GM12875 (cell line): ENCODE results near the gene ACTL7A.

Experiments used
- H3K4me3 ChIP-seq: one replicate; pipeline ENCODE4 v1.5.1; 2011; ENCODE audit warnings: low read depth, low read length, control low read depth
- CTCF ChIP-seq: IDR thresholded peaks from 2 replicates; pipeline ENCODE4 v1.5.1; 2011; ENCODE audit warnings: low read depth, mild to moderate bottlenecking, control low read depth, inconsistent platforms, low read length, moderate library complexity, borderline replicate concordance; ENCODE audit not compliant: insufficient read depth

ACTL7A gene

GRCh38 chr9:108850293-108850897, 11.7 kb upstream of the ACTL7A start:
- TF ChIP-seq CTCF, result peak; percentile 24; the same call in 1 of the 2 replicates

GRCh38 chr9:108851138-108851537, 10.9 kb upstream of the ACTL7A start:
- no peak for TF ChIP-seq CTCF
- no peak overlapping the region for H3K4me3 ChIP-seq

More at GRCh38 chr9:108850293-108850897, 11.7 kb upstream of the ACTL7A start:
- H3K4me3 ChIP-seq, result no peak overlapping the region

- TF ChIP-seq CTCF, result no peak
- no peak overlapping the region for H3K4me3 ChIP-seq
Measured at GRCh38 chr9:108852079-108852478, 10.0 kb upstream of the ACTL7A start.

GRCh38 chr9:108854094-108854493, 8.0 kb upstream of the ACTL7A start:
- no peak overlapping the region for H3K4me3 ChIP-seq
- TF ChIP-seq CTCF, result no peak

GRCh38 chr9:108854641-108855528, 7.2 kb upstream of the ACTL7A start:
- no peak for TF ChIP-seq CTCF
- no peak overlapping the region for H3K4me3 ChIP-seq

- no peak overlapping the region for H3K4me3 ChIP-seq
- TF ChIP-seq CTCF, result no peak
Measured at GRCh38 chr9:108855529-108855886, 6.6 kb upstream of the ACTL7A start.

- H3K4me3 ChIP-seq, result no peak within 1 kb of the TSS
- no peak for TF ChIP-seq CTCF
Measured at GRCh38 chr9:108855888-108856287, 6.2 kb upstream of the ACTL7A start, which contains the start of gene ACTL7B. ACTL7B (minus strand) TSS chr9:108855986; CDS start chr9:108855930, 56 bp downstream.
